H9 (cell line): ENCODE results near the gene STK24. TPM values are rescaled to one million over a fixed set of nuclear protein-coding genes. Genes with fewer than 3 reads are reported as not detected.
A peak's percentile ranks its signal among the peaks of the same experiment; 100 is the strongest.

Experiments
- DNase-seq: peaks from one replicate; pipeline ENCODE4 v3.0.0-alpha.2; 2017
- H2AFZ ChIP-seq: one replicate; pipeline ENCODE4 v1.6.1; 2013; ENCODE audit warnings: mild to moderate bottlenecking, low read length, control low read depth, moderate library complexity
- H2AK5ac ChIP-seq: 2 replicates; pipeline ENCODE4 v1.6.1; 2013; ENCODE audit warnings: low read length, control low read depth, mixed read lengths; ENCODE audit not compliant: insufficient read length
- H2BK120ac ChIP-seq: one replicate; pipeline ENCODE4 v1.6.1; 2013; ENCODE audit warnings: low read depth, mild to moderate bottlenecking, low read length, control low read depth, inconsistent platforms; ENCODE audit not compliant: poor library complexity, severe bottlenecking
- H2BK12ac ChIP-seq: 2 replicates; pipeline ENCODE4 v1.6.1; 2013; ENCODE audit warnings: low read length, control low read depth, mixed read lengths, low read depth; ENCODE audit not compliant: insufficient read length
- H2BK15ac ChIP-seq: 2 replicates; pipeline ENCODE4 v1.6.1; 2013; ENCODE audit warnings: low read depth, low read length, control low read depth
- H2BK20ac ChIP-seq: one replicate; pipeline ENCODE4 v1.6.1; 2013; ENCODE audit warnings: low read depth, mild to moderate bottlenecking, low read length, control low read depth, inconsistent platforms; ENCODE audit not compliant: poor library complexity, severe bottlenecking
- H2BK5ac ChIP-seq: 2 replicates; pipeline ENCODE4 v1.6.1; 2013; ENCODE audit warnings: low read length, control low read depth, mixed read lengths; ENCODE audit not compliant: insufficient read length
- H3K14ac ChIP-seq: 2 replicates; pipeline ENCODE4 v1.6.1; 2013; ENCODE audit warnings: low read length, control low read depth; ENCODE audit not compliant: insufficient read depth
- H3K18ac ChIP-seq: 2 replicates; pipeline ENCODE4 v1.6.1; 2013; ENCODE audit warnings: low read depth, mild to moderate bottlenecking, mixed read lengths, low read length, control low read depth; ENCODE audit not compliant: insufficient read length
- H3K23ac ChIP-seq: 2 replicates; pipeline ENCODE4 v1.6.1; 2013; ENCODE audit warnings: low read length, control low read depth, mixed read lengths, low read depth; ENCODE audit not compliant: insufficient read length
- H3K23me2 ChIP-seq: 2 replicates; pipeline ENCODE4 v1.6.1; 2013; ENCODE audit warnings: low read depth, mild to moderate bottlenecking, mixed read lengths, low read length, control low read depth; ENCODE audit not compliant: insufficient read length, poor library complexity, severe bottlenecking
- H3K27ac ChIP-seq: 2 replicates; pipeline ENCODE4 v1.5.1; 2013; ENCODE audit warnings: low read length, control low read depth, mixed read lengths, low read depth; ENCODE audit not compliant: insufficient read length
- H3K27me3 ChIP-seq: 2 replicates; pipeline ENCODE4 v1.6.1; 2013; ENCODE audit warnings: low read length, control low read depth, inconsistent platforms; ENCODE audit not compliant: insufficient read depth
- H3K4ac ChIP-seq: 2 replicates; pipeline ENCODE4 v1.6.1; 2013; ENCODE audit warnings: low read depth, mild to moderate bottlenecking, control low read depth, inconsistent platforms, low read length, moderate library complexity
- H3K4me1 ChIP-seq: 2 replicates; pipeline ENCODE4 v1.6.1; 2013; ENCODE audit warnings: low read length, control low read depth, inconsistent platforms; ENCODE audit not compliant: insufficient read depth
- H3K4me2 ChIP-seq: 2 replicates; pipeline ENCODE4 v1.6.1; 2013; ENCODE audit warnings: low read length, control low read depth, mixed read lengths; ENCODE audit not compliant: insufficient read length, insufficient read depth
- H3K56ac ChIP-seq: 2 replicates; pipeline ENCODE4 v1.6.1; 2013; ENCODE audit warnings: low read depth, mild to moderate bottlenecking, mixed read lengths, low read length, control low read depth; ENCODE audit not compliant: insufficient read length
- H3K79me1 ChIP-seq: 2 replicates; pipeline ENCODE4 v1.6.1; 2013; ENCODE audit warnings: low read depth, mild to moderate bottlenecking, moderate library complexity, low read length, control low read depth, inconsistent platforms; ENCODE audit not compliant: insufficient read depth, poor library complexity, severe bottlenecking
- H3K79me2 ChIP-seq: 2 replicates; pipeline ENCODE4 v1.6.1; 2013; ENCODE audit warnings: low read length, control low read depth, inconsistent platforms; ENCODE audit not compliant: insufficient read depth
- H3K9ac ChIP-seq: 2 replicates; pipeline ENCODE4 v1.6.1; 2013; ENCODE audit warnings: low read length, control low read depth, mixed read lengths; ENCODE audit not compliant: insufficient read length; ENCODE audit errors: extremely low read depth
- H3K9me3 ChIP-seq: one replicate; pipeline ENCODE4 v1.6.1; 2013; ENCODE audit warnings: low read depth, low read length, inconsistent platforms; ENCODE audit not compliant: control insufficient read depth
- H3T11ph ChIP-seq: one replicate; pipeline ENCODE4 v1.6.1; 2013; ENCODE audit warnings: mild to moderate bottlenecking, low read length, control low read depth, inconsistent platforms
- H4K20me1 ChIP-seq: one replicate; pipeline ENCODE4 v1.6.1; 2013; ENCODE audit not compliant: control insufficient read depth, insufficient read length, insufficient read depth
- H4K5ac ChIP-seq: 2 replicates; pipeline ENCODE4 v1.6.1; 2013; ENCODE audit warnings: low read depth, mild to moderate bottlenecking, mixed read lengths, low read length, control low read depth; ENCODE audit not compliant: insufficient read length
- H4K8ac ChIP-seq: replicated peaks from 2 replicates; pipeline ENCODE4 v1.6.1; 2013; ENCODE audit warnings: low read length, control low read depth, mixed read lengths, low read depth; ENCODE audit not compliant: insufficient read length
- H4K91ac ChIP-seq: 2 replicates; pipeline ENCODE4 v1.6.1; 2013; ENCODE audit warnings: low read depth, mild to moderate bottlenecking, moderate library complexity, mixed read lengths, low read length, control low read depth; ENCODE audit not compliant: insufficient read length
- H3K27ac Mint-ChIP-seq, 3 experiments: 2 replicates in 2 of 3; 3 replicates in 1 of 3; pipeline ENCODE4 v1.8.0; 2020 to 2021; ENCODE audit warnings: mixed read lengths in 3 of 3, mild to moderate bottlenecking in 1 of 3, moderate library complexity in 1 of 3
- H3K27me3 Mint-ChIP-seq: 2 replicates; pipeline ENCODE4 v1.8.0; 2021; ENCODE audit warnings: low read depth, mild to moderate bottlenecking, moderate library complexity, mixed read lengths
- H3K36me3 Mint-ChIP-seq, 3 experiments: 2 replicates in 2 of 3; 3 replicates in 1 of 3; pipeline ENCODE4 v1.8.0; 2020 to 2021; ENCODE audit warnings: low read depth in 3 of 3, mixed read lengths in 3 of 3; ENCODE audit not compliant: insufficient read depth in 1 of 3
- H3K4me1 Mint-ChIP-seq, 2 experiments: 2 replicates each; pipeline ENCODE4 v1.8.0; 2020; ENCODE audit warnings: mixed read lengths in 2 of 2
- H3K4me3 Mint-ChIP-seq, 2 experiments: 2 replicates in 1 of 2; 3 replicates in 1 of 2; pipeline ENCODE4 v1.8.0; 2020 to 2021; ENCODE audit warnings: mild to moderate bottlenecking in 2 of 2, mixed read lengths in 2 of 2, moderate library complexity in 1 of 2
- H3K9me3 Mint-ChIP-seq, 2 experiments: 2 replicates in 1 of 2; 3 replicates in 1 of 2; pipeline ENCODE4 v1.8.0; 2020; ENCODE audit warnings: mild to moderate bottlenecking in 2 of 2, mixed read lengths in 2 of 2, moderate library complexity in 1 of 2
- WGBS: extraction: QIAGEN DNeasy Blood & Tissue Kit; methylation state at CpG from one replicate; pipeline ENCODE4 v1.1.7; 2013; ENCODE audit warnings: missing lambda C conversion rate, low lambda C conversion rate, mixed read lengths; ENCODE audit not compliant: insufficient read length; ENCODE audit errors: extremely low coverage; 5-methylcytosine and 5-hydroxymethylcytosine counted together
- total RNA-seq: library from RNA; stranded (reverse); gene quantifications from 2 replicates; pipeline ENCODE4 v1.2.1, GENCODE V29; 2021
- TF ChIP-seq, protein P1 (sequence below): fragments of 200-600 bp; sonication (generic); conservative IDR thresholded peaks from 3 replicates; pipeline ENCODE4 v1.8.0; 2021; ENCODE audit warnings: antibody characterized with exemption, mild to moderate bottlenecking

STK24 gene
- total RNA-seq, 1 experiment from 2014 or later: 134 TPM

GRCh38 chr13:98547455-98547854 is 29.5 kb downstream of the STK24 start:
- H3K23ac ChIP-seq: no peak overlapping the region
- no CpG with 5 or more reads among the region's 5 CpGs for WGBS
- H2BK20ac ChIP-seq: no peak overlapping the region
- H3K56ac ChIP-seq: no peak overlapping the region
- Mint-ChIP-seq H3K27me3 (no peaks in the 10 kb centered on the region), H3K9me3 (peaks cover 0 to 5% of the 10 kb centered on the region in 2 experiments; a peak in 1 of 5 replicates), H3K4me1 (peaks cover 48 to 55% of the 10 kb centered on the region in 2 experiments), H3K4me3 (no peak overlapping the region), H3K36me3 (peaks cover 22 to 36% (median 33%) of the 10 kb centered on the region in 3 experiments), H3K27ac (peak overlapping the region in 1 of 3 experiments; percentile 71; a peak in 2 of 7 replicates)
- DNase-seq: no peak
- H4K8ac ChIP-seq: no peak overlapping the region
- no peak overlapping the region for H2AFZ ChIP-seq
- H3K27me3 ChIP-seq: no peaks in the 10 kb centered on the region
- H2BK5ac ChIP-seq: no peak overlapping the region
- peaks cover 21% of the 10 kb centered on the region for H3K79me1 ChIP-seq
- TF ChIP-seq, protein P1, sequence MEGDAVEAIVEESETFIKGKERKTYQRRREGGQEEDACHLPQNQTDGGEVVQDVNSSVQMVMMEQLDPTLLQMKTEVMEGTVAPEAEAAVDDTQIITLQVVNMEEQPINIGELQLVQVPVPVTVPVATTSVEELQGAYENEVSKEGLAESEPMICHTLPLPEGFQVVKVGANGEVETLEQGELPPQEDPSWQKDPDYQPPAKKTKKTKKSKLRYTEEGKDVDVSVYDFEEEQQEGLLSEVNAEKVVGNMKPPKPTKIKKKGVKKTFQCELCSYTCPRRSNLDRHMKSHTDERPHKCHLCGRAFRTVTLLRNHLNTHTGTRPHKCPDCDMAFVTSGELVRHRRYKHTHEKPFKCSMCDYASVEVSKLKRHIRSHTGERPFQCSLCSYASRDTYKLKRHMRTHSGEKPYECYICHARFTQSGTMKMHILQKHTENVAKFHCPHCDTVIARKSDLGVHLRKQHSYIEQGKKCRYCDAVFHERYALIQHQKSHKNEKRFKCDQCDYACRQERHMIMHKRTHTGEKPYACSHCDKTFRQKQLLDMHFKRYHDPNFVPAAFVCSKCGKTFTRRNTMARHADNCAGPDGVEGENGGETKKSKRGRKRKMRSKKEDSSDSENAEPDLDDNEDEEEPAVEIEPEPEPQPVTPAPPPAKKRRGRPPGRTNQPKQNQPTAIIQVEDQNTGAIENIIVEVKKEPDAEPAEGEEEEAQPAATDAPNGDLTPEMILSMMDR: no peak
- no peak overlapping the region for H4K91ac ChIP-seq
- no peaks in the 10 kb centered on the region for H4K20me1 ChIP-seq
- H3K79me2 ChIP-seq: peaks cover 55% of the 10 kb centered on the region
- H3K23me2 ChIP-seq: no peaks in the 10 kb centered on the region
- H3K4ac ChIP-seq: no peak overlapping the region
- no peak overlapping the region for H2BK12ac ChIP-seq
- no peak overlapping the region for H3K27ac ChIP-seq
- H2AK5ac ChIP-seq: no peak overlapping the region
- H4K5ac ChIP-seq: no peak overlapping the region
- H3K9me3 ChIP-seq: no peaks in the 10 kb centered on the region
- H2BK15ac ChIP-seq: no peak overlapping the region
- H3K18ac ChIP-seq: no peak overlapping the region
- no peak overlapping the region for H3K4me2 ChIP-seq
- no peak overlapping the region for H3K9ac ChIP-seq
- no peak overlapping the region for H3K14ac ChIP-seq
- no peak overlapping the region for H2BK120ac ChIP-seq
- no peak overlapping the region for H3T11ph ChIP-seq
- H3K4me1 ChIP-seq: peaks cover 10% of the 10 kb centered on the region; the same call in 1 of the 2 replicates
